BLaER1 (cell line): ENCODE measurements around the gene POLR3GL.
A peak's percentile ranks its signal among the peaks of the same experiment; 100 is the strongest.

Source experiments
- H3K27ac ChIP-seq: shearing (Covaris generic); formaldehyde crosslinking; 2 replicates; pipeline ENCODE4 v1.8.1; 2022
- H3K27me3 ChIP-seq: shearing (Covaris generic); formaldehyde crosslinking; 2 replicates; pipeline ENCODE4 v1.8.1; 2022
- H3K36me3 ChIP-seq: shearing (Covaris generic); formaldehyde crosslinking; 2 replicates; pipeline ENCODE4 v1.8.1; 2022
- H3K4me1 ChIP-seq: shearing (Covaris generic); formaldehyde crosslinking; 2 replicates; pipeline ENCODE4 v1.8.1; 2022
- H3K4me2 ChIP-seq: shearing (Covaris generic); formaldehyde crosslinking; 2 replicates; pipeline ENCODE4 v1.8.1; 2022
- H3K4me3 ChIP-seq: shearing (Covaris generic); formaldehyde crosslinking; 2 replicates; pipeline ENCODE4 v1.8.1; 2022
- H3K9ac ChIP-seq: shearing (Covaris generic); formaldehyde crosslinking; 2 replicates; pipeline ENCODE4 v1.8.1; 2022
- H3K9me3 ChIP-seq: shearing (Covaris generic); formaldehyde crosslinking; 2 replicates; pipeline ENCODE4 v1.8.1; 2022
- H4K20me1 ChIP-seq: shearing (Covaris generic); formaldehyde crosslinking; 2 replicates; pipeline ENCODE4 v1.8.1; 2022
- Cebpa-rat ChIP-seq: shearing (Covaris generic); IDR thresholded peaks from 2 replicates; pipeline ENCODE4 v1.8.1; 2022

The POLR3GL gene

GRCh38 chr1:145979746-145980456 is 15.4 kb downstream of the POLR3GL start:
- H3K4me2 ChIP-seq: peak overlapping the region; percentile 75
- no peaks in the 10 kb centered on the region for H3K9me3 ChIP-seq
- H4K20me1 ChIP-seq: no peaks in the 10 kb centered on the region
- peak overlapping the region; percentile 46 for H3K4me3 ChIP-seq
- H3K27me3 ChIP-seq: no peaks in the 10 kb centered on the region
- peak; percentile 83 for TF ChIP-seq Cebpa-rat
- peaks cover 45% of the 10 kb centered on the region for H3K4me1 ChIP-seq
- H3K27ac ChIP-seq: peak overlapping the region; percentile 78
- peak overlapping the region; percentile 28 for H3K9ac ChIP-seq
- no peaks in the 10 kb centered on the region for H3K36me3 ChIP-seq

- H3K4me1 ChIP-seq: peaks cover 50% of the 10 kb centered on the region
- H3K9ac ChIP-seq: no peak overlapping the region; the same call in 1 of the 2 replicates
Measured at GRCh38 chr1:145980457-145980994, 16.0 kb downstream of the POLR3GL start.

GRCh38 chr1:145982010-145982723 is 17.7 kb downstream of the POLR3GL start:
- no peaks in the 10 kb centered on the region for H3K27me3 ChIP-seq
- H3K4me1 ChIP-seq: peaks cover 48% of the 10 kb centered on the region
- H4K20me1 ChIP-seq: no peaks in the 10 kb centered on the region
- no peak overlapping the region for H3K4me3 ChIP-seq
- no peak overlapping the region for H3K27ac ChIP-seq
- no peak overlapping the region for H3K4me2 ChIP-seq
- no peaks in the 10 kb centered on the region for H3K9me3 ChIP-seq
- no peak for TF ChIP-seq Cebpa-rat
- no peaks in the 10 kb centered on the region for H3K36me3 ChIP-seq
- no peak overlapping the region for H3K9ac ChIP-seq

More at GRCh38 chr1:145980457-145980994, 16.0 kb downstream of the POLR3GL start:
- no peaks in the 10 kb centered on the region for H4K20me1 ChIP-seq
- no peaks in the 10 kb centered on the region for H3K9me3 ChIP-seq
- H3K27me3 ChIP-seq: no peaks in the 10 kb centered on the region
- H3K27ac ChIP-seq: peak overlapping the region; percentile 78
- H3K36me3 ChIP-seq: no peaks in the 10 kb centered on the region
- H3K4me2 ChIP-seq: peak overlapping the region; percentile 75
- no peak for TF ChIP-seq Cebpa-rat
- 0 out of 2 replicates have a peak overlapping the region, but pooled peaks have one; percentile 46 for H3K4me3 ChIP-seq

- no peaks in the 10 kb centered on the region for H4K20me1 ChIP-seq
- H3K9me3 ChIP-seq: no peaks in the 10 kb centered on the region
- no peak overlapping the region for H3K4me2 ChIP-seq
- no peak overlapping the region for H3K9ac ChIP-seq
- H3K4me1 ChIP-seq: peaks cover 38% of the 10 kb centered on the region
- TF ChIP-seq Cebpa-rat: no peak
- no peak overlapping the region for H3K27ac ChIP-seq
- H3K27me3 ChIP-seq: no peaks in the 10 kb centered on the region
- no peaks in the 10 kb centered on the region for H3K36me3 ChIP-seq
- no peak overlapping the region for H3K4me3 ChIP-seq
Measured at GRCh38 chr1:145983206-145983675, 18.8 kb downstream of the POLR3GL start.

- Histone ChIP-seq H3K4me2 (no peak overlapping the region), H3K27ac (no peak overlapping the region), H3K9ac (no peak overlapping the region)
Measured at GRCh38 chr1:145983960-145984830, 19.7 kb downstream of the POLR3GL start.

GRCh38 chr1:145985129-145985501 is 20.6 kb downstream of the POLR3GL start:
- H3K27ac ChIP-seq: no peak overlapping the region

More at GRCh38 chr1:145983960-145984830, 19.7 kb downstream of the POLR3GL start:
- Histone ChIP-seq H3K27me3 (no peaks in the 10 kb centered on the region), H4K20me1 (no peaks in the 10 kb centered on the region), H3K36me3 (no peaks in the 10 kb centered on the region), H3K9me3 (no peaks in the 10 kb centered on the region), H3K4me3 (no peak overlapping the region), H3K4me1 (peaks cover 35% of the 10 kb centered on the region)
- TF ChIP-seq Cebpa-rat: no peak

GRCh38 chr1:145985502-145986439 is 21.3 kb downstream of the POLR3GL start:
- TF ChIP-seq Cebpa-rat: no peak
- Histone ChIP-seq H3K36me3 (no peaks in the 10 kb centered on the region), H3K4me3 (no peak overlapping the region), H4K20me1 (peaks cover 7% of the 10 kb centered on the region; the same call in 1 of the 2 replicates), H3K9me3 (no peaks in the 10 kb centered on the region), H3K9ac (no peak overlapping the region), H3K4me1 (peaks cover 21% of the 10 kb centered on the region), H3K27ac (no peak overlapping the region), H3K27me3 (no peaks in the 10 kb centered on the region), H3K4me2 (no peak overlapping the region)

More at GRCh38 chr1:145985129-145985501, 20.6 kb downstream of the POLR3GL start:
- Histone ChIP-seq H3K4me3 (no peak overlapping the region), H3K36me3 (no peaks in the 10 kb centered on the region), H3K4me2 (no peak overlapping the region), H4K20me1 (0 out of 2 replicates have a peak, but pooled peaks cover under 1% of the 10 kb centered on the region), H3K9me3 (no peaks in the 10 kb centered on the region), H3K27me3 (no peaks in the 10 kb centered on the region), H3K4me1 (peaks cover 28% of the 10 kb centered on the region), H3K9ac (no peak overlapping the region)
- no peak for TF ChIP-seq Cebpa-rat

GRCh38 chr1:145986551-145986950 is 22.1 kb downstream of the POLR3GL start:
- Histone ChIP-seq H3K4me1 (peaks cover 14% of the 10 kb centered on the region), H3K4me2 (no peak overlapping the region)

More at GRCh38 chr1:145986551-145986950, 22.1 kb downstream of the POLR3GL start:
- peaks cover 15% of the 10 kb centered on the region; the same call in 1 of the 2 replicates for H4K20me1 ChIP-seq
- H3K9ac ChIP-seq: no peak overlapping the region
- no peaks in the 10 kb centered on the region for H3K27me3 ChIP-seq
- no peaks in the 10 kb centered on the region for H3K9me3 ChIP-seq
- H3K27ac ChIP-seq: no peak overlapping the region
- H3K36me3 ChIP-seq: no peaks in the 10 kb centered on the region
- no peak overlapping the region for H3K4me3 ChIP-seq
- TF ChIP-seq Cebpa-rat: no peak
